HG02623 (cell line): ENCODE results near the gene RGS14.
"Not testable (repeated sequence)": the region's sequence is repeated elsewhere in the genome, so short reads cannot be mapped to it uniquely, and the experiment has no call there.

Experiments used
- ATAC-seq: cut with Tn5 transposase; IDR thresholded peaks from one replicate; pipeline ENCODE4 v1.9.1; 2021; ENCODE audit warnings: moderate library complexity; ENCODE audit not compliant: unreplicated experiment

RGS14 gene

GRCh38 chr5:177327539-177328522 lies 29.9 kb upstream of the RGS14 start:
- no peak for ATAC-seq

DNA sequence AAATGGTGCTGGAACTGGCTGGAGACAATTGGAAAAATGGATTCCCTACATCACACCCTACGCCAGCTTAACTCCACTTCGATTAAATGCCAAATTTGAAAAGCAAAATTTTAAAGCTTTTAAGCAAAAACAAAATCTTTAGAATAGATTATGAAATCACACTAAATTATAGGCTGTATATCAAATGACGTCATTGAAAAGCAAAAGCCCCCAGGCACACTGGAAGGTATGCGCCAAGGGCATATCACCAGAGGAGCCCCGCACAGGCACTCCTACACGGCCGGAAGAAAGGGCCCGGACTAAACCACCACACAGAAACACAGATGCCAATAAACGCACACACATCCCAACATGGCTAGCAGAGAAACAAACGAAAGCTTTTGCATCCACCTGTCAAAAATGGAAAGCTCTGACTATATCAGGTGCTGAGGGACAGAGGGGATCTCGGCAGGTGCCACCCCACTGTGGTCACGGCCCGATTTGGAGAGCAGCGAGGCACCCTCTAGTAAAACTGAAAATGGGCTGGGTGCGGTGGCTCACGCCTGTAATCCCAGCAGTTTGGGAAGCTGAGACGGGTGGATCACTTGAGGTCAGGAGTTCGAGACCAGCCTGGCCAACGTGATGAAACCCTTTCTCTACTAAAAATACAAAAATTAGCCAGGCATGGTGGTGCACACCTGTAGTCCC lies 29.0 kb upstream of the RGS14 start:
- no peak for ATAC-seq

GRCh38 chr5:177329883-177330282 lies 27.8 kb upstream of the RGS14 start:
- no peak for ATAC-seq

- no peak for ATAC-seq
These were observed 26.5 kb upstream of the RGS14 start for GRCh38 chr5:177330991-177331842.

GRCh38 chr5:177332031-177332895 lies 25.5 kb upstream of the RGS14 start:
- ATAC-seq: no peak

DNA sequence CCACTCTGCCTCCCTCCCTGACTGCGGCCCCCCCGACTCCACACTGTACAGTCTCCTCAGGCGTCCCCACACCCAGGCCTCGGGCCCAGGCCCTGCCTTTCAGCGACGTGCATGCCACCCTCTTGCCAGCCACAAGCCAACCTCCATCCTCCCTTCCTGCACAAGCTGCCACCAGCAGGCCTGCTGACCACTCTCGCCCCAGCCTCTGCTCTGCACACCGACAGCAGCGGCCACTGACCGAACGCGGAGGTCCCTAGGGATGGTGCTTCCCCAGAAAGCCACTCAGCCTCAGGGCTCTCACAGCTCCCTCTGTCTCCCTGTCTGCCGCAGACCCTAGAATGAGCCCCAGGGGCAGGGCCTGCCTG lies 24.8 kb upstream of the RGS14 start:
- no peak for ATAC-seq

DNA sequence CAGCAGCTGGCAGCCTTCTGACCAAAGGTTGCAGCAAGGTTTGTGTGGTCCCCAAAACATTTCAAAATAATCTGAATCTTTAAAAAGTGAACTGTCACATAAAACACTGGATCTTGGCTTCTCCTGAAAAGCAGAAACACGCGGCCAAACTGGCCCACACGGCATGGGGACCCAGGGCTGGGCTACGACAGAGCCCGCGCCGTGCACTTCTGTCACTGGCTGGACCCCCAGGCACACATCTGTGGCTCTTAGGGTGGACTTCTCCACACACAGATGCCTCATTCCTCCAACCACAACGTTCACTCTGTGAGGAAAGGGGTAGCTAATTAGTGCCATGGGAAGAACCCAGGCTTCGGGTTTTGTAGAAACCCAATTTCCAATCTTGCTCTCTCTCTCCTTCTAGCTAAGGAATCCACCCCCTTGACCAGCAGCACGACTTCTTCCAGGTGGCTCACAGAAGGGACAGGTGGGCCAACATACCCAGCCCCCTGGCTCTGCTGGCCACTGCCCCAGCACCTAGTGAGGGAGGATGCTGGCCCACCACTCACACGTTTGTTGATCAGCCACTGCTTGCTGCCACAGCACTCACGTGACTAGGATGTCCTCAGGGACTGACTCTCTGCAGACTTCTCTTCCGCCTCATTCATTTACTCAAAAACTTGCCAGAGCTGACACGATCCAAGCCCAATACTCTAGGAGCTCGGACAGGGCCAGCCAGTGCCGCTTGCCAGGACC lies 24.1 kb upstream of the RGS14 start:
- ATAC-seq: no peak

GRCh38 chr5:177334155-177334551 lies 23.6 kb upstream of the RGS14 start:
- ATAC-seq: no peak

DNA sequence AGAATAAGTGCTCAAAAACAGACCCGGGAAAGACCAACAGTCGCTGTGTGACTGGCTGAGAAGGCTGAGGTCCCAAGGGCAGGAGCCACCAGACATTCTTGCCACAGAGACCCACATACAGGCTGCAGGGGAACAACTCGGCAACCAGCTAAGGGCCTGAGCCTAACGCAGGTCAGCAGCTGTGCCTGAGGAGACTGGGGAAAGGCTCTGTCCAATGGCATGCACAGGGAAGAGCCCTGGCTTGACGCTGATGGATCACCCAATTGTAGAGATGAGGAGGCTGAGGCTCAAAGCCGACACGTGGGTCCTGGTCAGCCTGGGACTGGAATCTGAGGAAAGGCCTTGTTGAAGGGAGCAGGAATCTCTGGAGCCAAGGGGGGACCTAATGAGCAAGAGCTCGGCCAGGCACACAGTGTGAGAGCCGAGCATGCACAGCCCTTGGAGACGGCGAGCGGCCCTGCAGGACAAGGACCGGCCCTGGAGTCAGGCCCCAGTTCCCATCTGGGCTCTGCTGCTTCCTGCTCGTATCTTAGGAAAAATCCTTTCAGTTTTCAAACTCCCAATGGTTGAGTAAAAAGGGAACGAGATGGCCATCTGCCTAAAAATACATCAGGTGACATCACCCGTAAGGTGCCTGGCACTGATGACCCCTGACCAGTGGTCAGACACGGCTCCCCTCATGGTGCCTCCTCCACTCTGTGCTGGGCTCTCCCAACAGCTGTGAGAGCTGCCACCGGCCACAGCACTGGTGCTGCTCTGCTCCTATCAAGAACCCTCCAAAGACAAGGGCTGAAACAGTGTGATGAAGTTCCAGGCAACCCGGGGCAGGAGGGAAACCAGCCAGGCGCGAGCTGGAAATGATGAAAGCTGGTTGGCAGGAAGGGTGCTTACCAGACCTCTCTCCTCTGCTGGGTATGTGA lies 22.7 kb upstream of the RGS14 start:
- ATAC-seq: no peak

GRCh38 chr5:177335701-177336065 lies 22.0 kb upstream of the RGS14 start:
- no peak for ATAC-seq

DNA sequence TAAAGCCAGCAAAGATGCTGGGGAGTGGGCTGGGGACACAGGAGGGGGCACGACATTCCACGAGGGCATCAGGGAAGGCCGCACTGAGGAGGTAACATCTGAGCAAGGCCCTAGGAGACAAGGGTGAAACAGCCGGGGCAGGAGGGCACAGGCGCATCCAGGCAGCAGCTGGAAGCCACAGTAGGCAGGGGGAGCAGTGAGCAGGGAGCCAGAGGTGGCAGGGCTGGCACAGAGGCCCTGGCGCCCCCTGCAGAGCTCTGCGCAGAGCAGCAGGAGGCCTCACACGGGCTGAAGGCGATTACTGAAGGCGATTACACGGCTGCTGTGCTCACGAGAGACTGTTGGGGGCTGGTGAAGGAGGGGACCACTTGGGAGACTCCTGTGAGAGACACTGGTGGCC lies 21.6 kb upstream of the RGS14 start:
- no peak for ATAC-seq

DNA sequence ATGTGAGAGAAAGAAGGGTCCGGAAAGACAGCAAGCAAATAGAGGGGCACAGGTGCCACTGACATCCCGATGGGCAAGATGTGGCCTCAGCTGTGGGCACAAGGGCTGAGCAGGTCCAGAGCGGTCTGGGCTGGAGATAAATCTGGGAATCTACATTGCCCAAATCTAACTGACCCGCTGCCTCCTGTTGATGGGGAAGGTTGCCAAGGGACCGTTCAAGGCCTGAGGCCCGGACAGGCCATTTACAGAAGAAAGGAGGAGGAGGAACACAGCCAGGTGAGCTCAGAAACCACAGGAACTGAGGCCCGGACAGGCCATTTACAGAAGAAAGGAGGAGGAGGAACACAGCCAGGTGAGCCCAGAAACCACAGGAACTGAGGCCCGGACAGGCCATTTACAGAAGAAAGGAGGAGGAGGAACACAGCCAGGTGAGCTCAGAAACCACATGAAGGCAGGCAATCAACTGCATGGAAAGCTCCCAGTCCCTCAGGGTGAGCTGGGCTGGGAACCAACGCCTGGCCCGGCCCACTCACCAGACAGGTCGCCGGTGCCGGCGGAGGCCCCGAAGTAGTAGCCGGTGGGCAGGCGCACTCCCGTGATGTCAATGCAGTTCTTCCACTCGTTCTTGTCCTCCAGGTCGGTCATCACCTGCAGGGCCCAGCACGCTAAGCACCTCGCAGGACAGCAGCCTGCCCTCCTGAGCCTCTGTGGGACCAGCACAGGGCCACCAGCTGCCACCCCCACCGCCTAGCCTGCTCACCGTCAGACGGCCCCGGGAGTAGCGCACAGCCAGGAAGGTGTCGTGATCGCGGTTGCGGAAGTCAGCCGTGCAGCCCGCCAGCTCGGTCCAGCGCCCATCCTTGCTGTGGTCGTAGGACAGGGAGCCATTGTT lies 20.9 kb upstream of the RGS14 start:
- ATAC-seq: no peak

- no peak for ATAC-seq
These were observed 19.2 kb upstream of the RGS14 start for GRCh38 chr5:177338251-177339106.

DNA sequence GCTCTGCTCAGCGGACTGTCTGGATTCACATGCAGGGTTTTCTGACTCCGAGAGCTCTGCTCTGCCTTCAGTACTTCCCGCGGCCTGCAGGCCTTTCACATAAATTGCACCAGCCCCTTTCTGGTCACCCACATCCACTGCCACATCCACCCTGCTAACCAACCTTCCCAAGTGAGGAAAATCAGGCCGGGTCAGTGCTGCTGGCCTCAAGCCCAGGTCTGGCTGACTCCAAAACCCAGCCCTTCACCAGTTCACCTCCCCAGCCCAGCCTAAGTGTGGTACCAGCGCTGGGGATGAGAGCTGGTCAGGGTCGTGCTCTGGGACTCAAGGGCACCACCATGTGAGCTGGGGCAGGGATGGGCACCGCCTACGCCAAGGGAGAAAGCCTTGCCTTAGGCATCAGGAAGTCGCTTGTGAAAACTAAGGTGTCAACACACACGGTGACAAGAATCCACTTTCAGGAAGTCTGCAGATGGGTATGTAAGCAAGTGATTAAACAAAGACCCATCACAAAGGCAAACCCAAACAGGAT lies 18.6 kb upstream of the RGS14 start:
- no peak for ATAC-seq

- not testable (repeated sequence) for ATAC-seq
These were observed 14.7 kb upstream of the RGS14 start for GRCh38 chr5:177343000-177343399.

DNA sequence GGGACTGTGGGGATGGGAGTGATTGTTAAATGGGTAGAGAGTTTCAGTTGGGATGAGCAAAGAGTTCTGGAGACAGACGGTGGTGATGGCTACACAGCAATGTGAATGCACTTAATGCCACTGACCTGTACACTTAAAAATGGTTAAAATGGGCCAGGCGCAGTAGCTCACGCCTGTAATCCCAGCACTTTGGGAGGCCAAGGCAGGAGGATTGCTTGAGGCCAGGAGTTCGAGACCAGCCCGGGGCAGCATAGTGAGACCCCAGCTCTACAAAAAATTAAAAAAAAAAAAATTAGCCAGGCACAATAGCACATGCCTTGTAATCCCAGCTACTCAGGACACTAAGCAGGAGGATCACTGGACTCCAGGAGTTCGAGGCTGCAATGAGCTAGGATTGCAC lies 13.9 kb upstream of the RGS14 start:
- ATAC-seq: no peak

GRCh38 chr5:177344891-177345290 lies 12.8 kb upstream of the RGS14 start:
- no peak for ATAC-seq
